WERI-Rb-1 (cell line): ENCODE measurements around the gene TANC1.

Source experiments
- DNase-seq: peaks from one replicate; pipeline ENCODE4 v3.0.0-alpha.2; 2020
- H3K27ac ChIP-seq: fragments of 250-450 bp; sonication (Bioruptor Pico); 2 replicates; pipeline ENCODE4 v1.5.1; 2020; ENCODE audit warnings: mild to moderate bottlenecking, moderate library complexity
- H3K27me3 ChIP-seq: fragments of 250-450 bp; sonication (Bioruptor Pico); 2 replicates; pipeline ENCODE4 v1.5.1; 2021; ENCODE audit warnings: mild to moderate bottlenecking, low read depth, moderate library complexity; ENCODE audit not compliant: insufficient read depth, severe bottlenecking
- H3K36me3 ChIP-seq: fragments of 250-450 bp; sonication (Bioruptor Pico); 2 replicates; pipeline ENCODE4 v1.5.1; 2020; ENCODE audit warnings: mild to moderate bottlenecking, moderate library complexity
- H3K4me3 ChIP-seq: 2 replicates; pipeline ENCODE4 v1.5.1; 2011; ENCODE audit warnings: low read depth, mild to moderate bottlenecking, control low read depth, low read length
- H3K9me3 ChIP-seq: fragments of 250-450 bp; sonication (Bioruptor Pico); 2 replicates; pipeline ENCODE4 v1.5.1; 2021; ENCODE audit warnings: mild to moderate bottlenecking, moderate library complexity; ENCODE audit not compliant: severe bottlenecking
- CTCF ChIP-seq: IDR thresholded peaks from 2 replicates; pipeline ENCODE4 v1.5.1; 2011; ENCODE audit warnings: low read depth, mild to moderate bottlenecking, control low read depth, inconsistent platforms, low read length

TANC1 gene

GRCh38 chr2:159164457-159164911 lies 196.0 kb downstream of the TANC1 start:
- no peak overlapping the region for H3K27ac ChIP-seq
- TF ChIP-seq CTCF = no peak
- H3K36me3 ChIP-seq = peaks cover 13% of the 10 kb centered on the region
- H3K9me3 ChIP-seq = peaks cover 5% of the 10 kb centered on the region
- no peaks in the 10 kb centered on the region for H3K27me3 ChIP-seq
- no peak overlapping the region for H3K4me3 ChIP-seq
- no peak for DNase-seq

DNA sequence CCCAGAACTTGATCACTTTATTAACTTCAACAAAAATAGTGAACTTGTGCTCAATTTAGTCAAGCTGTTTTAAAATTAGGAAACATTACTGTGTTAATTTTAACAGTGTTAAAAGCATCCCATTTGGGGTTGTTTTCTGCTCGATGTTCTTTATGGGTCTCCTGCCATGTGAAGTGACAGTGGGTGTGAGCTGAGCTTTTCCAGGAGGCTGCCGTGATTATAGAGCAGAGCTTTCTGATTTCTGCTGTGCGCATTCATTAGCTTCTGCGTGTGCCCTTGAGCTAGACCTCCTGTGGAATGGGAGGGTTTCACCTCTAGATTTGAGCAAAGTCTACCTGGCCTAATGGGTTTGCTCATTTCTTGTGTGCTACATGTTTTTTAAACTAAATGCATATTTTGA lies 196.6 kb downstream of the TANC1 start:
- Histone ChIP-seq H3K4me3 (no peak overlapping the region), H3K9me3 (peaks cover 5% of the 10 kb centered on the region), H3K27ac (no peak overlapping the region), H3K27me3 (no peaks in the 10 kb centered on the region), H3K36me3 (peaks cover 14% of the 10 kb centered on the region)
- no peak for DNase-seq
- TF ChIP-seq CTCF = no peak

DNA sequence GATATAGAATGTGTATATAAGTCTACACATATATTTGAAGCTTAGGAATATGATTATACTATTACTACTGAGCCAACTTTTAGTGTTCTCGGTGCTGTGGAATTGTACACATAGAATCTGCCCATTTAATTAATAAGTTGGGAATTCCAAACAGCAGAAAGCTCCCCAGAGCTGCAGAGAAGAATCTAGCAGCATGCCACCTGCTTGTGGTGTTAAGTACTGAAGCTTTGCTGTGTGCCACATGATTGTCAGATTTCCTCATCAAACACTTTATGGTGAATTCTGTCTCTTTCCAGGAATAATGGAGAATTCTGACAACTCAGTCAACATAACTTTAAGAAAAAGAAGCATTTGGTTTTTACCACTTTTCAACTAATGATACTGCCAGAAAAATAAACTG lies 200.3 kb downstream of the TANC1 start:
- H3K27me3 ChIP-seq = no peaks in the 10 kb centered on the region
- no peak for DNase-seq
- no peak overlapping the region for H3K4me3 ChIP-seq
- peak; percentile 22; the same call in 1 of the 2 replicates for TF ChIP-seq CTCF
- H3K27ac ChIP-seq = no peak overlapping the region
- H3K36me3 ChIP-seq = peaks cover 31% of the 10 kb centered on the region
- H3K9me3 ChIP-seq = peaks cover 5% of the 10 kb centered on the region

- Histone ChIP-seq H3K27me3 (no peaks in the 10 kb centered on the region), H3K27ac (no peak overlapping the region), H3K9me3 (peaks cover 5% of the 10 kb centered on the region), H3K36me3 (peaks cover 29% of the 10 kb centered on the region), H3K4me3 (no peak overlapping the region)
- no peak for DNase-seq
- TF ChIP-seq CTCF = no peak
Measured at GRCh38 chr2:159169187-159169586, 200.7 kb downstream of the TANC1 start.

DNA sequence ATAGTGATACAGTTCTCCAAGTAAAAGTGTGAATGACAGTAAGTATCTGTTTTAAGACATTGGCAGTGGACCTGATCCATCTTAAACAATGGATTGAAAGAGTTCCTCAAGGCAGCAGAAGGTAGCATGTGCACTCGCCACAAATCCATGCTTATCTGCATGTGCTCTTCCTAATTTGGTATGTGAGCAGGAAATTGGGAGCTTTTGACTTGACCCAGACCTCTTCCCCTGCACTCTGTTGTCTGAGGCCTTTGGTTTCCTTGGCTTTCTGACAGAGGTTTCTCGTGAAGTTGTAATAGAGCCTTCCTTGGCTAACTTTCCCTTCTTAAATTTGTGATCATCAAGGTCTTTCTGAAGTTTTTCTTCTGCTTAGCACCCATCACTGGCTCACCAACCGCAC lies 204.0 kb downstream of the TANC1 start:
- no peak overlapping the region for H3K27ac ChIP-seq
- peaks cover 21% of the 10 kb centered on the region for H3K36me3 ChIP-seq
- no peak for DNase-seq
- no peaks in the 10 kb centered on the region for H3K27me3 ChIP-seq
- H3K9me3 ChIP-seq = no peaks in the 10 kb centered on the region
- no peak for TF ChIP-seq CTCF
- H3K4me3 ChIP-seq = no peak overlapping the region

DNA sequence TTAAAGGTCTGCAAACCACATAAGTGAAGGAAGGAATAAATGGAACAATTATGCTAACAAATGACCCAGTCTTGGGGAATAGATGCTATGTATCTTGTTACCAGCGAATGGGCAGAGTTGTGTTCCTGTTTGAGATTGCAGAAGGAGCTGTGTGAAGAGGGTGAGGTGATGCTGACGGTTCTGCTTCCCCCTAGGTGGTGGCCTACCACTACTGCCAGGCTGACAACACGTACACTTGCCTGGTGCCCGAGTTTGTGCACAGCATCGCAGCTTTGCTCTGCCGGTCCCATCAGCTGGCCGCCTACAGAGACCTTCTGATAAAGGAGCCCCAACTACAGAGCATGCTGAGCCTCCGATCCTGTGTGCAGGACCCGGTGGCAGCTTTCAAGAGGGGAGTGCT lies 206.3 kb downstream of the TANC1 start:
- Histone ChIP-seq H3K27me3 (no peaks in the 10 kb centered on the region), H3K9me3 (no peaks in the 10 kb centered on the region), H3K4me3 (no peak overlapping the region), H3K36me3 (peaks cover 26% of the 10 kb centered on the region), H3K27ac (no peak overlapping the region)
- TF ChIP-seq CTCF = no peak
- DNase-seq = no peak
